HG03064 (cell line): Measurements from ENCODE around the gene RAD50.
"Not testable (repeated sequence)": the region's sequence is repeated elsewhere in the genome, so short reads cannot be mapped to it uniquely, and the experiment has no call there.

Source experiments
- ATAC-seq: cut with Tn5 transposase; IDR thresholded peaks from one replicate; pipeline ENCODE4 v1.9.1; 2021; ENCODE audit warnings: low read depth; ENCODE audit not compliant: unreplicated experiment

RAD50 gene

DNA sequence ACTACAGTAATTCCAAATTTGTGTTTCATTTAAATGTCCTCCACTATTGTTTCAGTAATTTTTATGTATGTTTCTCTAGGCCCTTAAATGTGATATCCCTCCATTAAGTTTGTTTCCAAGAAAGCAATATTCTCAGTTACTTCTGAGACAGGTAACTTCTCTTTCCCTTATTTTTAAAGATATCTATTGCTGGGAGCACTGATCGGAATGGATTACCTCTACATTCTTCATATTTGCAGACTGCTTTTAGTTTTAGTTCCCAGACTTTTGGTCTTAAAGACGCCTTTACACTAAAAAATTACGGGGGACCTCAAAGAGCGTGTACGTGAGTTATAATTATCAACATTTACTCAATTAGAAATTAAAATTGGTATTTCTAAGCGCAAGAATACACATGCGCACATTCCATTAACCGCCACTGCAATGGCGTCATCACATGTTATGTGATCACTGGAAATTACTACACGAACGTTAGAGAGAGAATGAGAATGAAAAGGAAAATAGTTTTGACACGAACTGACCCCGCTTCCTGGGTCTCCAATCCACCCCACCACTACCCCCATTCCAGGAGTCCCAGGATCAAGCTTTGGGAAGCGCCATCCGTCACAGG lies 519 bp upstream of the RAD50 start:
- no peak for ATAC-seq

- peak; percentile 34 for ATAC-seq
Observed at GRCh38 chr5:132557478-132558172, 848 bp downstream of the RAD50 start.

DNA sequence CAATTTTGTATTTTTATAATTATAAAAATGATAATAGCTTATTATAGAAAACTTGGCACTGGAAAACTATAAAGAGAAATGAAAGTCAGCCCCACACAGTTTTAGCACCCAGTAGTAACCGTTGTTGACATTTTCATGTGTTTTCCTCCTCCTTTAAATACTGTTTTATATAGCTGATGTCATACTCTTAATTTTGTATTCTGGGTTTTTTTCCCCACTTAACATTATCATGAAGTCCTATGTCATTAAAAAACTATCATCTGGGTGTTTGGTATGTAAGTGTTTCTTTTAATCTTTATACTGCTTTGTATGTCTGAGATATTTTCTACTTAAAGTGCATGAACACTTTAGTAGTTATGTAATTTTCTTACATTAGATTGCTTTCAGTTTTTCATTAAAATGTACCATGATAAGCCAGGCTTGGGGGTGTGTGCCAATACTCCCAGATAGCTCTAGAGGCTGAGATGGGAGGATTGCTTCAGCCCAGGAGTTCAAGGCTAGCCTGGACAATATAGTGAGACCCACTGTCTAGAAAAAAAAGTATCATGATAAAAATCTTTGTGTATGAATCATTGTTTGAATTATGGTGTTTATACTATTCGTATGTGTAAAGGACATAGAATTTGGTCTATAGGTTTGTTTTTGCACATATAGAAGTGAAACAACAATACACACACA lies 2.7 kb downstream of the RAD50 start:
- no peak for ATAC-seq

DNA sequence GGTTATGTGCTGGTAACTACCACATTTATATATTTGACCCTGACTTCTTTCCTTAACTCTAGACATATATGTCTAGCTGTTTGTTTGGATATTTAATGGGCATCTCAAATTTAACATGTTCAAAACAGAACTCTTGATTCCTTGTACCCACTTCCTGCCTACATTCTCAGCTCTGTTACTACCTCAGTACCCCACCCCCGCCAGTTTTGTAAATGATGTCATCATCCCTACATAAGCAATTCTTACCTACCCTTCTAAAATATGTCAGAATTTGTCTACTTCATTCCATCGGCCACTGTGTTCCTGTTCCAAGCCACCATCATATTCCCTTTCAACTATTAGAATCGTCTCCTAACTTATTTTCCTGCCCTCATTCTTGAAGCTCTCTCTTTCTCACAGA lies 4.8 kb downstream of the RAD50 start:
- ATAC-seq, result no peak

DNA sequence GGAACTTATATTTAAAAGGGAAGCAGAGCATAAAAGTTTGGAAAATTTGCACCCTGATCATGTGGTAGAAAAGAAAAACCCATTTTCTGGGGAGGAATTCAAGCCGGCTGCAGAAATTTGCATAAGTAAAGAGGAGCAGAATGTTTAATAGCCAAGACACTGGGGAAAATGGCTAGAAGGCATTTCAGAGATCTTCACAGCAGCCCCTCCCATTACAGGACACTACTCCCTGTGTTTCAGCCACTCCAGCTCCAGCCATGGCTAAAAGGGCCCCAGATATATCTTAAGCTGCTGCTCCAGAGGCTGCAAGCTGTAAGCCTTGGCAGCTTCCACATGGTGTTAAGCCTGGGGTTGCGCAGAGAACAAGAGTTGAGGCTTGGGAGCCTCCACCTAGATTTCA lies 7.8 kb downstream of the RAD50 start:
- not testable (repeated sequence) for ATAC-seq

DNA sequence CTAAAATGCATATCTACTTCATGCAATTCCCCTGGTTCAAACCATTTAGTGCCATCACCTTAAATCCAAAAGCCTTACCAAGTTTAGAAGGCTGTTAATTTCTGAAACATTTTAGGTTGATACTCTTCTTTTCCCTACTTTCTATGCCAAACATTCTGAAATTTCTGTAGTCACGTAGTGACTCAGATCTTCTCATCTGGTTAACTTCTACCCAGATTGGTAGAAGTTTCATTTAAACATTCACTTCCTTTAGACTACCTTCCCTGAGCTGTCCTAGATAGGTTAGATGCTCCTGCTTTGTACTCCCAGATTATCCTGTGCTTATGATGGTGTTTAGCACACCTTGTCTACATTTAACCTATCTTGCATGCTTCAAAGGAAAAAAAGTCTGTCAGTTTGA lies 9.9 kb downstream of the RAD50 start:
- ATAC-seq, result no peak

- ATAC-seq, result no peak
Observed at GRCh38 chr5:132576123-132576522, 19.3 kb downstream of the RAD50 start.

DNA sequence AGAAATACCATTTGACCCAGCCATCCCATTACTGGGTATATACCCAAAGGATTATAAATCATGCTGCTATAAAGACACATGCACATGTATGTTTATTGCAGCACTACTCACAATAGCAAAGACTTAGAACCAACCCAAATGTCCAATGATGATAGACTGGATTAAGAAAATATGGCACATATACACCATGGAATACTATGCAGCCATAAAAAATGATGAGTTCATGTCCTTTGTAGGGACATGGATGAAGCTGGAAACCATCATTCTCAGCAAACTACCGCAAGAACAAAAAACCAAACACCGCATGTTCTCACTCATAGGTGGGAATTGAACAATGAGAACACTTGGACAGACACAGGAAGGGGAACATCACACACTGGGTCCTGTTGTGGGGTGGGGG lies 27.8 kb downstream of the RAD50 start:
- ATAC-seq, result not testable (repeated sequence)

DNA sequence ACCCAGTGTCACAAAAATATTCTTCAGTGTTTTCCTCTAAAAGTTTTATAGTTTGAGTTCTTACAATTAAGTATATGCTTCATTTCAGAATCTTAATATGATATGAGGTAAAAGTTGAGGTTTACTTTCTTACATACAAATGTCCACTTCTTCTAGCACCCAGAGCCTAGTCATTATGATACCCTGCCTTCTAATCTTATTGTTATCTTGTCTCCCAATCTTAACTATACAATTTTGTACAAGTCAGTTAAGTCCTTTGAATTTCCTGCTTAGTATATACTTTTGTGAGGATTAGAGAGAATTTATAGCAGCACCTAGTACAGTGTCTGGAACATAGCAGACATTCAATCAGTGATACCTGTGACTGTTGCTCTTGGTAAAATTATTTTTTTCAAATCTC lies 29.3 kb downstream of the RAD50 start:
- ATAC-seq, result no peak

GRCh38 chr5:132589467-132589866 lies 32.7 kb downstream of the RAD50 start:
- no peak for ATAC-seq

DNA sequence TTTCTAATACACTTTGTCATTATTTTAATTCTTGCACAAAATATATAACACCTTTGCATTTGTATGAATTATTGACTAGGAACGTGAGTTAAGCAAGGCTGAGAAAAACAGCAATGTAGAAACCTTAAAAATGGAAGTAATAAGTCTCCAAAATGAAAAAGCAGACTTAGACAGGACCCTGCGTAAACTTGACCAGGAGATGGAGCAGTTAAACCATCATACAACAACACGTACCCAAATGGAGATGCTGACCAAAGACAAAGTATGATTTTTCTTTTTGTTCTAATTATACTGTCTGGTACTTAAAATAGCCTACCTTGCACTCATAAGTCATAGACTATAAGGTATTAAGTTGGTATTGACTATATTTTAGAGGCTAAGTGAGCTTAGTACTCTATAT lies 34.4 kb downstream of the RAD50 start:
- ATAC-seq, result no peak

DNA sequence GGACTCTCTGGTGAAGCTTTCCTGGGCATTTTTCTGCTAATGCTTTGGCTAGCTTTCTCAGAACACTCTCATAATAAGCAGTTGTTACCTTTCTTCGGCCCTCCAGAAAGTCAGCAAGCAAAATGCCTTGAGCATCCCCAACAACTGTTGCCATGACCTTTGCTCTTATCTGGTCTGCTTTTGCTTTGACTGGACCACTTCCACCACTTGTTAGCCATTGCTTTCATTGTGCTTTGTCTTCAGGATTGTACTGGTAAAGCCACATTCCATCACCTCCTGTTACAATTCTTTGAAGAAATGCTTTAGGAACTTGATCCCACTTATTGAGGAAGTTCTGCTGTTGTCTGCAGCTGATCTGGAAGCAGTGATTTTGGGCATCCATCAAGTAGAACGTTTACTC lies 35.7 kb downstream of the RAD50 start:
- ATAC-seq, result no peak

- no peak for ATAC-seq
Observed at GRCh38 chr5:132594170-132594569, 37.4 kb downstream of the RAD50 start.

DNA sequence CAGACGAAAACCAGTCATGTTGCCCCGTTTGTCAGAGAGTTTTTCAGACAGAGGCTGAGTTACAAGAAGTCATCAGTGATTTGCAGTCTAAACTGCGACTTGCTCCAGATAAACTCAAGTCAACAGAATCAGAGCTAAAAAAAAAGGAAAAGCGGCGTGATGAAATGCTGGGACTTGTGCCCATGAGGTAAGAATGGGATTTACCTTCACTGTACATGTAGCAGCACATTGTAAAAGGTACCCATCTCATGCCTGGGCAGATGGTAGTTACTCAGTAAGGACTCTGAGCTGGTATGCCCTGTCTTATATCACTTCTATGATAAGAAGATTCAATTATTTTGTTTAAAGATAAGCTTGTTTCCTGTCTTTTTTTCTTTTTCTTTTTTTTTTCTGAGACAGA lies 38.8 kb downstream of the RAD50 start:
- ATAC-seq, result no peak

GRCh38 chr5:132601071-132601728 lies 44.4 kb downstream of the RAD50 start:
- ATAC-seq, result no peak

- ATAC-seq, result no peak
Observed at GRCh38 chr5:132607095-132607494, 50.3 kb downstream of the RAD50 start.

GRCh38 chr5:132608107-132608506 lies 51.3 kb downstream of the RAD50 start:
- no peak for ATAC-seq

DNA sequence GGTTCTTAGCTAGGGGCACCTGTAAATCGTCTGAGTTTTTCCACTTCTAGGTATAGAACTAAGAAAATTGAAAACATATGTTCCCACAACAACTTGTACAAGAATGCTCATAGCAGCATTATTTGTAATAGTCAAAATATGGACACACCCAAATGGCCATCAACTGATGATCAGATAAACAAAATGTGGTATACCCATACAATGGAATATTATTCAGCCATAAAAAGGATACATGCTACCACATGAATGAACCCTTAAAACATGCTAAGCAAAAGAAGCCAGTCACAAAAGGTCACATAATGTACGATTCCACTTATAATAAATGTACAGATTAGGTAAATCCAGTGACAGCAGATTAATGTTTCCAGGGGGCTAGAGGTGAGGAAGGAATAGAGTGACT lies 55.2 kb downstream of the RAD50 start:
- no peak for ATAC-seq

- no peak for ATAC-seq
Observed at GRCh38 chr5:132612846-132613245, 56.1 kb downstream of the RAD50 start.

GRCh38 chr5:132621699-132622098 lies 64.9 kb downstream of the RAD50 start:
- ATAC-seq, result no peak

DNA sequence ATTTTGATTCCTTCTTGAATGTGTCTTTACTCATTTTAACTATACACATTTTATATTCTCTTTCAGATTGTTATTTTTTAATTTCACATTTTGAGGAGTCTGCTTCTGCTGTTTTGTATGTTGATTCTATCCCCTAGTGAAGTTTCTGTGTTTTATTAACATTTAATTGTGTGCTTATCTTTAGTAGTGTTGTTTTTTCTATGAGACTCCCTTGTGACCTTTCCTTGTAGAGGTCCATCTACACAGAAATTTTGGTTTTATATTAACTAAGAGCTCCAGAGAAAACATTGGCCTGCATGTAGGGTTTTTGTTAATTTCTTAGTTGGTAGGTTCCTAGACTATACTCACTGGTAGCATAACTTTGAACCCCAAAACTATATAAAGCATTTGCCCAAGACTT lies 65.8 kb downstream of the RAD50 start:
- ATAC-seq, result no peak
